GM13977 (cell line): ENCODE measurements around the gene RGS19.

Experiments used
- DNase-seq: peaks from one replicate; pipeline ENCODE4 v3.0.0; 2012; ENCODE audit warnings: low spot score
- in situ Hi-C: fragments of 300-500 bp; cut with MboI; formaldehyde crosslinking; loops from one replicate; pipeline ENCODE4 v1.12.0; 2022; ENCODE audit warnings: low sequenced_read_pairs, low pct_unique_long_range_greater_than_20kb, mixed read lengths, inconsistent platforms; ENCODE audit not compliant: unreplicated experiment
- TF ChIP-seq, protein P1 (sequence below): IDR thresholded peaks from 2 replicates; pipeline ENCODE4 v1.5.1; 2012; ENCODE audit warnings: mild to moderate bottlenecking, control low read depth; ENCODE audit not compliant: insufficient read depth; ENCODE audit errors: extremely low read depth, missing control alignments

The RGS19 gene

DNA sequence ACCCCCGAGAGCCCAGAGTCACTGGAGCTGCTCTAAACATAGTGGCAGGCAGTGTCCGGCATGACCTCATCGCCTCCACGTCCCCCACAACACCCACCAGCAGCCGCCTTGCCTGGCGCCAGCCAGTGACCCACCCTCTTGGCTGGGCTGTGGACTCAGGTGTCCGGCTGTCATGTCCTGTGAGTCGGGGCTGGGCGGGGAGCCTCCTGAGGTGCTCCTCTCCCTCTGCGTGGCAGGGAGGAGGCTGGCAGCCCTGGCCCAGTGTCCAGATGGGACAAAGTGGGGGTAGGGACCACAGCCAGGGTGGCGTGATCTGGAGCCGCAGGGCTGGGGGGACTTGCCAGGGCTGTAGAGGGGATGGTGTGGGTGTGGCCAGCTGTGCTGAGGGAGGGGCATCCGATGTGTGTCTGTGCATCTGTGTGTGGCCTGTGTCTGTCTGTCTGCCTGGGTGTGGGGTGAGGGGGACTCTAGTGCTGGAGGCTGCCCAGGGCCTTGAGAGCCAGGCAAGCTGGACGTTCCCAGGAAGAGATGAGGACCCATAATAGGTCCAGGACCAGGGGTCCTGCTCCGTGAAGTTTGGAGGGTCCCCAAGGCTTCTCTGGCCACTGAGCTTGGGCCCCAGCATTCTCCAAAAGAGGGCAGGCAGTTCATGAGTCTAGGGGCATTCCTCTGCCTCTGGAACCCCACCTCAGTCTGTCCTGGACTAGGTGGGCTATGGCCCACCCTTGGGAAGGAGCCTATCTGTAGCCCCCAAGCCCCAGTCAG lies 27.6 kb downstream of the RGS19 start:
- in situ Hi-C loops, result no loop called here
- TF ChIP-seq, protein P1, sequence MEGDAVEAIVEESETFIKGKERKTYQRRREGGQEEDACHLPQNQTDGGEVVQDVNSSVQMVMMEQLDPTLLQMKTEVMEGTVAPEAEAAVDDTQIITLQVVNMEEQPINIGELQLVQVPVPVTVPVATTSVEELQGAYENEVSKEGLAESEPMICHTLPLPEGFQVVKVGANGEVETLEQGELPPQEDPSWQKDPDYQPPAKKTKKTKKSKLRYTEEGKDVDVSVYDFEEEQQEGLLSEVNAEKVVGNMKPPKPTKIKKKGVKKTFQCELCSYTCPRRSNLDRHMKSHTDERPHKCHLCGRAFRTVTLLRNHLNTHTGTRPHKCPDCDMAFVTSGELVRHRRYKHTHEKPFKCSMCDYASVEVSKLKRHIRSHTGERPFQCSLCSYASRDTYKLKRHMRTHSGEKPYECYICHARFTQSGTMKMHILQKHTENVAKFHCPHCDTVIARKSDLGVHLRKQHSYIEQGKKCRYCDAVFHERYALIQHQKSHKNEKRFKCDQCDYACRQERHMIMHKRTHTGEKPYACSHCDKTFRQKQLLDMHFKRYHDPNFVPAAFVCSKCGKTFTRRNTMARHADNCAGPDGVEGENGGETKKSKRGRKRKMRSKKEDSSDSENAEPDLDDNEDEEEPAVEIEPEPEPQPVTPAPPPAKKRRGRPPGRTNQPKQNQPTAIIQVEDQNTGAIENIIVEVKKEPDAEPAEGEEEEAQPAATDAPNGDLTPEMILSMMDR, result no peak
- DNase-seq, result no peak

DNA sequence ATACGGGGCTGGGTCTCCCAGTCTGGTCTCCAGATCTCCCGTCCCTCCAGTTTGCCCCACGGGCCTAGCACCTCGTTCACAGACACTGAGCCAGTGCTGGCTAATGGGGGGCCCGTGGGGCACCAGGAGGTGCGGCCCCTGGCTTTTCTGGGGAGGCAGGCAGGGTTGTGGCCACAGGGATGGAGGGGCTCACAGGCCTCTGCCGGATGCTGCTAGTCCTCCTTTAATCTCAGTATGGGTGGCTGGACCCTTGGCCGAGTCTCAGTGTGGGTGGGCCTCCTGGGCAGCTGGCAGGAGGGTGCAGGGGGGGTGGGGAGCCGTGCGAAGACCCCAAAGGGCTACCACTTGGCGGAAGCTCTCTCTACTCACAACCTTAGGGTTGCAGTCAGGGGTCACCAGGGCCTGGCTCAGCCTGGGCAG lies 28.3 kb downstream of the RGS19 start:
- in situ Hi-C loops, result no loop called here
- TF ChIP-seq, protein P1, result no peak
- no peak for DNase-seq

GRCh38 chr20:64050261-64051032 lies 28.9 kb downstream of the RGS19 start:
- TF ChIP-seq, protein P1, result peak; percentile 14
- no peak for DNase-seq
- in situ Hi-C loops, result no loop called here

DNA sequence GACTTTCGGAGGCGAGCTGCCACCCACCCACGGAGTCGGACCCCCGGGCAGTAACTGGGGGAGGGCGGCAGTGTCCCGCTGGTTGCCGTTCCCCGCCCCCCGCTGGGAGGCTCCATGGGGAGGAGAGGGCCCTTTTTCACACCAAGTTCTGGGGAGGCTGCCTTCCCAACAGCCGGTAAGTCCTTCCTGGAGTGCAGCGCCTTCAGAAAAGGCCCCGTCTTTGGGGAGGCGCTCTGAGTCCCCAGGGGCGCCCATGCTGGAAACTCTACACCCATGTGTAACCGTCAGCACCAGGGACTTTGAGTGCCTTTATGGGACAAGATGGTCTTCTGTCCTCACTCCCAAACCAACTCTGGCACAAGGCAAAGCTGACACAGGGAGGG lies 29.4 kb downstream of the RGS19 start:
- TF ChIP-seq, protein P1, result no peak
- no peak for DNase-seq
- in situ Hi-C loops, result no loop called here

DNA sequence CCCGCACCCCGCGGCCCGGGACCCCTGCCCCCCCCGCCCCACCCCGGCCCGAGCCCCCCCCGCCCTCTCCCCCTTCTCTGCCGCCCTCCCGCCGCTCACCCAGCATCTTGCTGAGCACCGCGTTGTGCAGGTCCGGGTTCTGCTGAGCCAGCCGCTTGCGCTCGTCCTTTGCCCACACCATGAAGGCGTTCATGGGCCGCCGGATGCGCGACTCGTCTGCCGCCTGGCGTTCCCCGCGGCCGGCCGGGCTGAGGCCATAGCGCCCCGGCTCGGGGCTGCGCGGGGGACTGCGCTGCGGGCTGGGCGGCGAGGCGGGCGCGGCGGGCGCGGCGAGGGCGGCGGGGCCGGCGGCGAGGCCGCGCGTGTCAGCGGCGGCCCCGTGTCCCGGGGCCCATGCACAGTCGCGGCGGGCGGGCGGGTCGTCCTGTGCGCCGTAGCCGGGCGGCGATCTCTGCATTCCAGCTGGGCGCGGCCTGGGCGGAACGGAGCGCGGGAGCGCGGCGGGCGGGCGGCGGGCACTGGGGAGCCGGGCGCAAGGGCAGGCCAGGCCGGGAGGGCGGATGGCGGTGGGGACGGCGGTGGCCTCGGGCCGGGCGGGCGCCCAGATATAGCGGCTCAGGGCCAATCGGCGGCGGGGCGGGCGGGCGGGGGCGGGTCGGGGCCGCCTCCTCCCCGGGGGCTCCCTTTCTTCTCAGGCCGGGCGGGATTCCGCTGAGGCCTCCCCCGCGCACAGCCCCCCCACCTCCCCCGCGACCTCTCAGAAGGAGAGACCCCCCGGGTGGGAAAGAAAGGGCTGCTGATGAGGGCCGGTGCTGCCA lies 30.0 kb downstream of the RGS19 start, which contains the start of gene SOX18:
TSS of gene SOX18 (minus strand) at position 580 of the 818 bp plus-strand sequence. CDS start at position 457, 123 bp downstream.
- TF ChIP-seq, protein P1, result no peak
- in situ Hi-C loops, result no loop called here
- peak; percentile 74 for DNase-seq

GRCh38 chr20:64048402-64049044 lies 30.8 kb downstream of the RGS19 start:
- in situ Hi-C loops, result no loop called here
- TF ChIP-seq, protein P1, result no peak
- DNase-seq, result no peak
